Choroid plexus epithelial cell (primary cell): ENCODE measurements around the gene ALKBH5.

Experiments used
- DNase-seq: peaks from one replicate; pipeline ENCODE4 v3.0.0-alpha.2; 2010; ENCODE audit warnings: low read depth
- H3K4me3 ChIP-seq: 2 replicates; pipeline ENCODE4 v1.5.1; 2011; ENCODE audit warnings: low read depth, mild to moderate bottlenecking, control low read depth, low read length, moderate library complexity
- TF ChIP-seq, protein P1 (sequence below): conservative IDR thresholded peaks from 2 replicates; pipeline ENCODE4 v1.5.1; 2011; ENCODE audit warnings: low read depth, mild to moderate bottlenecking, control low read depth, inconsistent platforms, low read length, moderate library complexity

Gene ALKBH5

DNA sequence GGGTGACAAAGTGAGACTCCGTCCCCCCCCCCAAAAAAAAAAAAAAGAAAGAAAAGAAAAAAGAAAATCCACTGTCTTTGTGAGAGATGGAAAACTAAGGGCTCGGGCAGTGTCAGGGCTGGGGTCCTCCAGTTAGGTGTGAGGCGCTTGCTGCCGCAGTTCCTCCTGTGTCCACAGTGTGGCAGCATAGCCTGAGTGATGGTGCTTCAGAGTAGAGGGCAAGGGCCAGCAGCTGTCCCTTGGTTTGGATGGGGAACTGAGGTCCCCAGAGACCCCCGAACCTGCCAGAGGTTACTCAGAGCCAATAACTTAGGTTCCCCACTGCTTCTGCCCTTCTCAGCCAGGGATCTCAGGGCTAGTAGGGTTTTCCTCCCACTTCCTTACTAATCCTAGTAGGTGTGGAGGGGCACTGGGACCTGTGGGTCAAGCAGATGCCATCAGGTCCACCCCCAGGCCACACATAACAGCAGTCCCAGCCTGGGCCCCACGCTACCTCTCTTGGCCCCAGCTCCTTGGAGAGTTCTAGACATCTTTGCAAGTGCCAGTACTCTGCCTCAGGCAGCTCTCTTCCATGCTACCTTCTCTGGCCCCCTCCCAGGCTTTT is 33.9 kb downstream of the ALKBH5 start:
- TF ChIP-seq, protein P1, sequence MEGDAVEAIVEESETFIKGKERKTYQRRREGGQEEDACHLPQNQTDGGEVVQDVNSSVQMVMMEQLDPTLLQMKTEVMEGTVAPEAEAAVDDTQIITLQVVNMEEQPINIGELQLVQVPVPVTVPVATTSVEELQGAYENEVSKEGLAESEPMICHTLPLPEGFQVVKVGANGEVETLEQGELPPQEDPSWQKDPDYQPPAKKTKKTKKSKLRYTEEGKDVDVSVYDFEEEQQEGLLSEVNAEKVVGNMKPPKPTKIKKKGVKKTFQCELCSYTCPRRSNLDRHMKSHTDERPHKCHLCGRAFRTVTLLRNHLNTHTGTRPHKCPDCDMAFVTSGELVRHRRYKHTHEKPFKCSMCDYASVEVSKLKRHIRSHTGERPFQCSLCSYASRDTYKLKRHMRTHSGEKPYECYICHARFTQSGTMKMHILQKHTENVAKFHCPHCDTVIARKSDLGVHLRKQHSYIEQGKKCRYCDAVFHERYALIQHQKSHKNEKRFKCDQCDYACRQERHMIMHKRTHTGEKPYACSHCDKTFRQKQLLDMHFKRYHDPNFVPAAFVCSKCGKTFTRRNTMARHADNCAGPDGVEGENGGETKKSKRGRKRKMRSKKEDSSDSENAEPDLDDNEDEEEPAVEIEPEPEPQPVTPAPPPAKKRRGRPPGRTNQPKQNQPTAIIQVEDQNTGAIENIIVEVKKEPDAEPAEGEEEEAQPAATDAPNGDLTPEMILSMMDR: peak; percentile 95
- DNase-seq: peak; percentile 71
- no peak overlapping the region for H3K4me3 ChIP-seq

DNA sequence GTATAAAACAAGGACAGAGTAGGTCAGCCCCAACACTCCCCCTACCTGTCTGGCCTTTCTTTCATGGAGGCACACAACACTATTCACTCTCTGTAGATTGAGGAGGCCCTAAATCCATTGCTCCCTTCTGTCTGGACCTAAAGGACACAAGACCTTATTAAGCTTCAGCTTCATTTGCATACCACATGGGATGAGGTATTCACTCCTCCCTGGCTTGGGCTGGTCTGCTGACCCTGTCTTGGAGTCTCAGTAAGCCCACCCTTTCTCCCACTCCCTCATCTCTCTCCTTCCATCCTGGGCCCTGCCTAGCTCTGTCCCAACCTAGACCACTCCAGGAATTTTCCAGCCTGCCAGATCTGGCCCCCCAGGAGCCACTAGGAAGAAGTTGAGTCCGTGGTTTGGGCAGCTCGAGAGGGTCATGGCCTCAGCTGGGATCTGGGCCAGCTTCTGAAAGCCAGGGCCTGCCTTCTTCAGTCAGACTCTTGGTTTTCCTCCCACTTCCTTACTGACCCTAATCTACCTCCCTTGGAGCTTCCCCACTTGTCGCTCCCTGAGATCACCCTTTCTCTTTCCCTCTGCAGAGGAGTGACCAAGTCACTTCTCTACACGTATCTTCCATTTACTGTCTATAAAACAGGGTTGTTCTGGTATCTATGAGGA is 35.3 kb downstream of the ALKBH5 start:
- TF ChIP-seq, protein P1: no peak
- peak; percentile 81 for DNase-seq
- no peak overlapping the region for H3K4me3 ChIP-seq

DNA sequence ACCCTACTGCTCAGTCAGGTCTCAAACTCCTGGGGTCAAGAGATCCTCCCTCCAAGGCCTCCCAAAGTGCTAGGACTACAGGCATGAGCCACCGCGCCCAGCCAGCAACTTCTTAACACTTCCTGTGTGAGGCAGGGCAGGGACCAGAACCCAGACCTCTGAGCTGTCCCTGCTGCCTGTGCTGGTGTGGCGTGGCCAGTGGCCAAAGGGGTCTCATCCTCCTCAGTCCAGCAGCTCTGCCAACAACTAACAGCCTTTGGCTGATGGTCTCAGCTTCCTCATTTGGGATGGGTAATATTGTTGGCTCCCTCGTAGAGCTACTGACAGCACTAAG is 40.4 kb downstream of the ALKBH5 start:
- DNase-seq: no peak
- TF ChIP-seq, protein P1: no peak
- H3K4me3 ChIP-seq: no peak overlapping the region

DNA sequence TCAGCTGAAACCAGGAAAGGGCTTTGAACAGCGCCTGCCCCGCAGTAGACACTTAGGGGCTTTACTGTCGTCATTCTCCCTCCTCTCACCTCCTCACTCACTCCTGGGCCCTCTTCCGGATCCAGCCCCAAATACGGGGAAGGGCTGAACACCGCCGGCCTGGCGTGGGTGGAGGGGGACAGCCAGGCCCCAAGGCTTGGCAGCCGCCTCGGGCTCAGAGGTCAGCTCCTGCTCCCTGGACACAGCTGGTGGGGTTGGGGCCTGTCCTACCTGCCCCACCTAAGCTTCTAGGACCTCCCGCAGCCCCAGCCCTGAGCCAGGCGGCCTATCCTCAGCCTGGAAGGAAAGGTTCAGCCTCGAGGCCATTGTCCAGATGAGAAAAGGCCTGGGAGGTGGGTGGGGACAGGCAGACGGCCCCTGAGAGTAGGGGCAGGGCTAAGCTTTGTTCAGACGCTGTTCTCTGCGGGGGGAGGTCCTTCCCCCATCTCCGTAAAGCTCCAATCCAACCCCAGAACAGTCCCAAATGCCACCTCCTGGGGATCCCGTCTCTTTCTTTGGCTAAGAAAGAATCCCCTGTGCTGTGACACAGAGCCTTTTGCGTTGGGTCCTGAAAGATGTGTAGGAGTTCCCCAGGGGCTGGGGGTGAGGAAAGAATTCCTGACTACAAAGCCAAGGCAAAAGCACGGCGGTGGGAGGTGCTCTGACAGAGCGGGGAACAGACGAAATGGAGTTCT is 40.9 kb downstream of the ALKBH5 start:
- peak overlapping the region; percentile 57 for H3K4me3 ChIP-seq
- DNase-seq: peak; percentile 60
- TF ChIP-seq, protein P1: no peak

DNA sequence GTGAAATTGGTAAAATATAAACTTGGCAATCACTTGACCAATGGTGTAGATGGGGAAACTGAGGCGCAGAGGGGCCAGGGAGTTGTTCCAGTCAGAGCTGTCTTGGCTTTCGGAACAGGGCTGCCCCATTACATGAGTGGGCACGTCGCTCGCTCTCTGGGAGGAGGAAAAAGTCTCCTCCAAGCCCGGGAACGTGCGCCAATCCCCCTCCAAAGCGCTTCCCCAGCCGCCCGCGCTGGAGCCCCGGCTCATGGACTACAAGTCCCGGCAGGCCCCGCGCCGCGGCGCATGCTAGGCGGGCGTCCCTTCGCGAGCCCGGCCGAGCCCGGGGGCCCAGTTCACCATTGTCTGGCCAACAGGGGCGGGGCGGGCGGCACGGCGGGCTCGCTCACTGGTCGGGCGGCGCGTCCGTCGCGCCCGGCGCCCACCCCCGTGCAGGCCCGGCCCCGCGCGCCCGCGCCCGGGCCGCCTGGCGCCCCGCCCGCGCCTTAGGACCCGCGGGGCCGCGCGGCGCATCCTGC is 41.6 kb downstream of the ALKBH5 start, which contains the start of gene LLGL1:
Gene LLGL1 (plus strand): TSS at position 515 of the 521 bp plus-strand sequence. CDS start 48 bp downstream, outside the sequence.
- peak; percentile 97 for DNase-seq
- TF ChIP-seq, protein P1: no peak
- peak within 1 kb of the TSS; percentile 79 for H3K4me3 ChIP-seq

DNA sequence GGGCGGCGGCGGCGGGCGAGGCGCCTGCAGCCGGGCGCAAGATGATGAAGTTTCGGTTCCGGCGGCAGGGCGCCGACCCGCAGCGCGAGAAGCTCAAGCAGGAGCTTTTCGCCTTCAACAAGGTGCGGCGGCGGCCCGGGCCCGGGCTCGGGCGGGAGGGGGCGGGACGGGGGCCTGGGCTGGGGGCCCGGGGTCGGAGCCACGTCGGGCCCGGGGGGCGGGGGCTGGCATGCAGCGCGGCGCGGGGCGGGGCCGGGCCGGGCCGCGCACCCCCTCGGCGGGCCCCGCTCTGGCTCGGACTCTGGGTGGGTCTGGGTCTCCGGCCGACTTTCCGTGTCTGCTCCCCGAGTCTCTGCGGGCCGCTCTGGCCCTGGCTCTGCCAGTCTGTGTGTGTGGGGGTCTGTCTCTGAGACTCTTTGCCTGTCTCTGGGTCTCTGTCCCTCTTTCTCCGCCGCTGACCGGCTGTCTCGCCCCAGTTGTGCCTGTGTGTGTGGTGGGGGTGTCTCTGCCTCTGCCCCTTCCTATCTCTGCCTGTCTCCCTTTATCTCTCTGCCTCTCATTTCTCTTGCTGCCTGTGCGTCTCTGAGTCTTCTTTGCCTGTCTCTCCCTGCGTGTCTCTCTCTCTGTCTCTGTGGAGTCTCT is 42.1 kb downstream of the ALKBH5 start:
- H3K4me3 ChIP-seq: peak overlapping the region; percentile 79
- TF ChIP-seq, protein P1: no peak
- peak; percentile 17 for DNase-seq
